Fibroblast of villous mesenchyme (primary cell): ENCODE measurements around the gene C14orf132. TPM values are rescaled to one million over a fixed set of nuclear protein-coding genes. Genes with fewer than 3 reads are reported as not detected.

Experiments used
- DNase-seq: peaks from one replicate; pipeline ENCODE4 v3.0.0-alpha.2; 2010; ENCODE audit warnings: low read depth
- H3K4me3 ChIP-seq: 2 replicates; pipeline ENCODE4 v1.5.1; 2011; ENCODE audit warnings: low read depth, mild to moderate bottlenecking, low read length
- CTCF ChIP-seq: IDR thresholded peaks from 2 replicates; pipeline ENCODE4 v1.5.1; 2012; ENCODE audit warnings: low read depth, mild to moderate bottlenecking, low read length; ENCODE audit not compliant: insufficient read depth
- total RNA-seq: library from RNA; depleted of rRNA; stranded (reverse); fragments of >200 nt; gene quantifications from 2 replicates; pipeline ENCODE4 v1.2.3, GENCODE V29; 2012

Gene C14orf132
- total RNA-seq, 1 donor = 22.9 TPM

GRCh38 chr14:96077983-96078624 is 38.9 kb downstream of the C14orf132 start:
- no peak for DNase-seq
- TF ChIP-seq CTCF = no peak
- H3K4me3 ChIP-seq = no peak overlapping the region

GRCh38 chr14:96078625-96079016 is 39.5 kb downstream of the C14orf132 start:
- DNase-seq = no peak
- no peak overlapping the region for H3K4me3 ChIP-seq
- TF ChIP-seq CTCF = no peak

GRCh38 chr14:96079066-96079465 is 39.9 kb downstream of the C14orf132 start:
- no peak for TF ChIP-seq CTCF
- no peak for DNase-seq
- no peak overlapping the region for H3K4me3 ChIP-seq

- no peak for TF ChIP-seq CTCF
- DNase-seq = no peak
- H3K4me3 ChIP-seq = no peak overlapping the region
Observed at GRCh38 chr14:96080571-96080970, 41.4 kb downstream of the C14orf132 start.

- TF ChIP-seq CTCF = no peak
Observed at GRCh38 chr14:96081224-96081623, 42.1 kb downstream of the C14orf132 start.

GRCh38 chr14:96081767-96082400 is 42.7 kb downstream of the C14orf132 start:
- no peak for TF ChIP-seq CTCF
- no peak overlapping the region for H3K4me3 ChIP-seq
- no peak for DNase-seq

More at GRCh38 chr14:96081224-96081623, 42.1 kb downstream of the C14orf132 start:
- no peak overlapping the region for H3K4me3 ChIP-seq
- DNase-seq = no peak
